ENCODE results near the gene RPS6KB2.
"Not testable (repeated sequence)": the region's sequence is repeated elsewhere in the genome, so short reads cannot be mapped to it uniquely, and the experiment has no call there.

The RPS6KB2 gene

DNA sequence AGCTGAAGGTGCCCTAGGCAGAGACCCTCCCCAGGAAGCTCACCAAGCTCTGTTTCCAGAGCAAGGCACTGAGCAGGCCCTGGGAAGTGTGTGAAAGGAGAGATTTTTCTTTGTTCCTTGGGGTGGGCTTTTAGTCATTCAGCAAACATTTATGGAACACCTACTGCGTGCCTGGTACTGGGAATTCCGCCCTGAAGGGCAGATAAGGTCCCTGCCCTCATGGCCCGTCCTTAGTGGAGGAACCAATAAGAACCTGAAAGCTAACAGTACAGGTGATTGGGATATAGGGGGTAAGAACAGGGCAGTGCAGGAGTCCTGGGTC lies 36.9 kb downstream of the RPS6KB2 start:
- DNase-seq (ENCODE audit: low read depth in 1 of 2, low spot score in 1 of 2) = no peak
- TF ChIP-seq SPI1 (IDR thresholded peaks at IDR 0.05; ENCODE audit: borderline replicate concordance, low read depth) (no peak), POLR2AphosphoS5 (IDR thresholded peaks at IDR 0.05; ENCODE audit: low read depth) (no peak), GABPA (IDR thresholded peaks at IDR 0.05; ENCODE audit: low read depth) (no peak)
- TF ChIP-seq, protein P1, sequence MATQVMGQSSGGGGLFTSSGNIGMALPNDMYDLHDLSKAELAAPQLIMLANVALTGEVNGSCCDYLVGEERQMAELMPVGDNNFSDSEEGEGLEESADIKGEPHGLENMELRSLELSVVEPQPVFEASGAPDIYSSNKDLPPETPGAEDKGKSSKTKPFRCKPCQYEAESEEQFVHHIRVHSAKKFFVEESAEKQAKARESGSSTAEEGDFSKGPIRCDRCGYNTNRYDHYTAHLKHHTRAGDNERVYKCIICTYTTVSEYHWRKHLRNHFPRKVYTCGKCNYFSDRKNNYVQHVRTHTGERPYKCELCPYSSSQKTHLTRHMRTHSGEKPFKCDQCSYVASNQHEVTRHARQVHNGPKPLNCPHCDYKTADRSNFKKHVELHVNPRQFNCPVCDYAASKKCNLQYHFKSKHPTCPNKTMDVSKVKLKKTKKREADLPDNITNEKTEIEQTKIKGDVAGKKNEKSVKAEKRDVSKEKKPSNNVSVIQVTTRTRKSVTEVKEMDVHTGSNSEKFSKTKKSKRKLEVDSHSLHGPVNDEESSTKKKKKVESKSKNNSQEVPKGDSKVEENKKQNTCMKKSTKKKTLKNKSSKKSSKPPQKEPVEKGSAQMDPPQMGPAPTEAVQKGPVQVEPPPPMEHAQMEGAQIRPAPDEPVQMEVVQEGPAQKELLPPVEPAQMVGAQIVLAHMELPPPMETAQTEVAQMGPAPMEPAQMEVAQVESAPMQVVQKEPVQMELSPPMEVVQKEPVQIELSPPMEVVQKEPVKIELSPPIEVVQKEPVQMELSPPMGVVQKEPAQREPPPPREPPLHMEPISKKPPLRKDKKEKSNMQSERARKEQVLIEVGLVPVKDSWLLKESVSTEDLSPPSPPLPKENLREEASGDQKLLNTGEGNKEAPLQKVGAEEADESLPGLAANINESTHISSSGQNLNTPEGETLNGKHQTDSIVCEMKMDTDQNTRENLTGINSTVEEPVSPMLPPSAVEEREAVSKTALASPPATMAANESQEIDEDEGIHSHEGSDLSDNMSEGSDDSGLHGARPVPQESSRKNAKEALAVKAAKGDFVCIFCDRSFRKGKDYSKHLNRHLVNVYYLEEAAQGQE (IDR thresholded peaks at IDR 0.05; ENCODE audit: insufficient replicate concordance, low read depth) = no peak
- TF ChIP-seq, protein P2, sequence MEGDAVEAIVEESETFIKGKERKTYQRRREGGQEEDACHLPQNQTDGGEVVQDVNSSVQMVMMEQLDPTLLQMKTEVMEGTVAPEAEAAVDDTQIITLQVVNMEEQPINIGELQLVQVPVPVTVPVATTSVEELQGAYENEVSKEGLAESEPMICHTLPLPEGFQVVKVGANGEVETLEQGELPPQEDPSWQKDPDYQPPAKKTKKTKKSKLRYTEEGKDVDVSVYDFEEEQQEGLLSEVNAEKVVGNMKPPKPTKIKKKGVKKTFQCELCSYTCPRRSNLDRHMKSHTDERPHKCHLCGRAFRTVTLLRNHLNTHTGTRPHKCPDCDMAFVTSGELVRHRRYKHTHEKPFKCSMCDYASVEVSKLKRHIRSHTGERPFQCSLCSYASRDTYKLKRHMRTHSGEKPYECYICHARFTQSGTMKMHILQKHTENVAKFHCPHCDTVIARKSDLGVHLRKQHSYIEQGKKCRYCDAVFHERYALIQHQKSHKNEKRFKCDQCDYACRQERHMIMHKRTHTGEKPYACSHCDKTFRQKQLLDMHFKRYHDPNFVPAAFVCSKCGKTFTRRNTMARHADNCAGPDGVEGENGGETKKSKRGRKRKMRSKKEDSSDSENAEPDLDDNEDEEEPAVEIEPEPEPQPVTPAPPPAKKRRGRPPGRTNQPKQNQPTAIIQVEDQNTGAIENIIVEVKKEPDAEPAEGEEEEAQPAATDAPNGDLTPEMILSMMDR (IDR thresholded peaks at IDR 0.05; ENCODE audit: insufficient read depth, low read length) = no peak
- peak overlapping the region; percentile 84 for H3K27ac ChIP-seq (replicated peaks)
- H3K4me3 ChIP-seq (replicated peaks; ENCODE audit: insufficient read depth, low read length) = peak overlapping the region; percentile 89
- no peaks in the 10 kb centered on the region for H3K27me3 ChIP-seq (ENCODE audit: insufficient read depth, poor library complexity, severe bottlenecking)

DNA sequence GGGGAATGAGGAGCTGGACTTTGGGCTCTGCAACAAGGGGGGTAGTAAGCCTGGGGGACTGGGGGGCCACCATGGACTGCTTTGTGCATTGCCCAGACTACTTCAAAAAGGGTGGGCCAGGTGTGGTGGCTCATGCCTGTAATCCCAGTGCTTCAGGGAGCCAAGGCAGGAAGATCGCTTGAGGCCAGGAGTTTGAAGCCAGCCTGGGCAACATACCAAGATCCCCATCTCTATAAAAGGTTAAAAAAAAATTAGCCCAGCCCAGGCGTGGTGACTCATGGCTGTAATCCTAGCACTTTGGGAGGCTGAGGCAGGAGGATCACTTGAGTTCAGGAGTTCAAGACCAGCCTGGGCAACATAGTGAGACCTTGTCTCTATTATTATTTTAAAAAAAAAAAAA lies 37.2 kb downstream of the RPS6KB2 start:
- H3K27me3 ChIP-seq (ENCODE audit: insufficient read depth, poor library complexity, severe bottlenecking); H3K27ac ChIP-seq (replicated peaks); DNase-seq (ENCODE audit: low read depth in 1 of 2, low spot score in 1 of 2): not testable (repeated sequence)
- peak overlapping the region; percentile 89 for H3K4me3 ChIP-seq (replicated peaks; ENCODE audit: insufficient read depth, low read length)

DNA sequence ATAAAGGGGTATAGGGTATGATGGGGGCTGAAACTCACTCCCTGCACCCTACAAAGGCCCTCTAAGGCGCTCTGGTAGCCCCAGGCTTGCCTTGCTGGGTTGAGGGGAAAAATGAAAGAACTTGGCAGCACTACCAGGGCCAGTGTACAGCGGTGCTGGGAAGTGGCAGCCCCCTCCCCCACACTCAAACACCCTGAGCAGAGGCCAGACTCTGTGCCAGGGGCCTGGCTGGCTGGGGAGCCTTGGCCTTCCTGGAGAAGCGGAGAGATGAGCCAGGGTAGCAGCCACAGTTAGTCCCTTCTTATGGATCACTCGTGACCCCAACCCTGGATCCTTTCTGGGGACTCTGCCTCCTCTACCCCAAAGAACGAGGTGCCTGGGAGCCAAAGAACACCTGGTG lies 38.1 kb downstream of the RPS6KB2 start:
- no peak overlapping the region for H3K27ac ChIP-seq (replicated peaks)
- no peak for DNase-seq (ENCODE audit: low read depth in 1 of 2, low spot score in 1 of 2)

More for the DNA sequence above, 38.1 kb downstream of the RPS6KB2 start:
- Histone ChIP-seq H3K4me3 (replicated peaks; ENCODE audit: insufficient read depth, low read length) (no peak overlapping the region), H3K27me3 (ENCODE audit: insufficient read depth, poor library complexity, severe bottlenecking) (no peaks in the 10 kb centered on the region)
- TF ChIP-seq SPI1 (IDR thresholded peaks at IDR 0.05; ENCODE audit: borderline replicate concordance, low read depth) (no peak), POLR2AphosphoS5 (IDR thresholded peaks at IDR 0.05; ENCODE audit: low read depth) (no peak), GABPA (IDR thresholded peaks at IDR 0.05; ENCODE audit: low read depth) (no peak)
- TF ChIP-seq, protein P2 (IDR thresholded peaks at IDR 0.05; ENCODE audit: insufficient read depth, low read length) = no peak
- TF ChIP-seq, protein P1 (IDR thresholded peaks at IDR 0.05; ENCODE audit: insufficient replicate concordance, low read depth) = no peak

Measured in HL-60 (cell line).